ENCODE data around the gene MYO6. TPM values are rescaled to one million over a fixed set of nuclear protein-coding genes. Genes with fewer than 3 reads are reported as not detected.

MYO6 gene
- total RNA-seq, 2 donors from 2014 or later, result 72.3 to 80.9 TPM

GRCh38 chr6:75748003-75748742, 866 bp upstream of the MYO6 start:
- peaks cover 6% of the 10 kb centered on the region for H3K4me1 ChIP-seq
- H3K27me3 ChIP-seq, result no peaks in the 10 kb centered on the region
- TF ChIP-seq CTCF (IDR thresholded peaks at IDR 0.05), result no peak
- intact Hi-C loops (cut with DNase I), result no loop called here
- DNase-seq, result no peak
- H3K4me3 ChIP-seq, result peak overlapping the region; percentile 80
- no peaks in the 10 kb centered on the region for H3K36me3 ChIP-seq
- peak overlapping the region; percentile 81 for H3K27ac ChIP-seq
- peak overlapping the region; percentile 95 to 96 for H3K9ac ChIP-seq (ENCODE audit: low read depth in 2 of 2, low read length in 2 of 2)
- no peaks in the 10 kb centered on the region for H3K9me3 ChIP-seq

GRCh38 chr6:75751443-75751842, 2.4 kb downstream of the MYO6 start:
- Histone ChIP-seq H3K36me3 (no peaks in the 10 kb centered on the region), H3K4me1 (peaks cover 6% of the 10 kb centered on the region), H3K9me3 (no peaks in the 10 kb centered on the region), H3K9ac (ENCODE audit: low read depth in 2 of 2, low read length in 2 of 2) (no peak overlapping the region), H3K27ac (no peak overlapping the region), H3K4me3 (no peak overlapping the region), H3K27me3 (no peaks in the 10 kb centered on the region)
- intact Hi-C loops (cut with DNase I), result no loop called here
- no peak for DNase-seq
- no peak for TF ChIP-seq CTCF (IDR thresholded peaks at IDR 0.05)

GRCh38 chr6:75752365-75752764, 3.3 kb downstream of the MYO6 start:
- Histone ChIP-seq H3K27ac (no peak overlapping the region), H3K4me1 (peaks cover 5% of the 10 kb centered on the region), H3K9ac (ENCODE audit: low read depth in 2 of 2, low read length in 2 of 2) (no peak overlapping the region), H3K36me3 (no peaks in the 10 kb centered on the region), H3K9me3 (no peaks in the 10 kb centered on the region), H3K4me3 (no peak overlapping the region), H3K27me3 (no peaks in the 10 kb centered on the region)
- intact Hi-C loops (cut with DNase I), result no loop called here
- TF ChIP-seq CTCF (IDR thresholded peaks at IDR 0.05), result no peak
- no peak for DNase-seq

- H3K27ac ChIP-seq, result no peak overlapping the region
- H3K36me3 ChIP-seq, result no peaks in the 10 kb centered on the region
- no peaks in the 10 kb centered on the region for H3K27me3 ChIP-seq
- no peak for DNase-seq
- H3K9ac ChIP-seq (ENCODE audit: low read depth in 2 of 2, low read length in 2 of 2), result no peak overlapping the region
- TF ChIP-seq CTCF (IDR thresholded peaks at IDR 0.05), result no peak
- no peak overlapping the region for H3K4me3 ChIP-seq
- no peaks in the 10 kb centered on the region for H3K9me3 ChIP-seq
- H3K4me1 ChIP-seq, result no peaks in the 10 kb centered on the region
- intact Hi-C loops (cut with DNase I), result no loop called here
These were observed 6.7 kb downstream of the MYO6 start for GRCh38 chr6:75755704-75756103.

GRCh38 chr6:75757295-75757694, 8.3 kb downstream of the MYO6 start:
- Histone ChIP-seq H3K9me3 (no peaks in the 10 kb centered on the region), H3K27ac (no peak overlapping the region), H3K4me3 (no peak overlapping the region), H3K9ac (ENCODE audit: low read depth in 2 of 2, low read length in 2 of 2) (no peak overlapping the region), H3K4me1 (no peaks in the 10 kb centered on the region), H3K36me3 (no peaks in the 10 kb centered on the region), H3K27me3 (no peaks in the 10 kb centered on the region)
- DNase-seq, result no peak
- intact Hi-C loops (cut with DNase I), result no loop called here
- TF ChIP-seq CTCF (IDR thresholded peaks at IDR 0.05), result no peak
